Loucy (cell line): ENCODE results near the gene SLX4.

Experiments used
- H2AFZ ChIP-seq: fragments of 200-600 bp; sonication (generic); 2 replicates; pipeline ENCODE4 v1.6.0; 2016; ENCODE audit warnings: antibody characterized with exemption, mild to moderate bottlenecking, low read length, moderate library complexity
- H3F3A ChIP-seq: fragments of 200-600 bp; 2 replicates; pipeline ENCODE4 v1.6.0; 2016; ENCODE audit warnings: antibody characterized with exemption, low read depth, mild to moderate bottlenecking
- H3K27me3 ChIP-seq: fragments of 200-600 bp; sonication (generic); 2 replicates; pipeline ENCODE4 v1.6.1; 2014; ENCODE audit warnings: low read length, mild to moderate bottlenecking; ENCODE audit not compliant: insufficient read depth, poor library complexity, severe bottlenecking
- H3K36me3 ChIP-seq: fragments of 200-600 bp; sonication (generic); 2 replicates; pipeline ENCODE4 v1.6.1; 2016; ENCODE audit warnings: low read length; ENCODE audit not compliant: insufficient read depth
- H3K4me1 ChIP-seq: fragments of 200-600 bp; sonication (generic); 2 replicates; pipeline ENCODE4 v1.5.1; 2014; ENCODE audit warnings: low read length, mild to moderate bottlenecking; ENCODE audit not compliant: insufficient read depth, poor library complexity, severe bottlenecking
- H3K4me2 ChIP-seq: fragments of 200-600 bp; sonication (generic); 2 replicates; pipeline ENCODE4 v1.6.0; 2014; ENCODE audit warnings: antibody characterized with exemption, low read length, low read depth, mild to moderate bottlenecking; ENCODE audit not compliant: poor library complexity, severe bottlenecking
- H3K4me3 ChIP-seq: fragments of 200-600 bp; sonication (generic); 2 replicates; pipeline ENCODE4 v1.5.1; 2014; ENCODE audit warnings: low read length, mild to moderate bottlenecking, mixed read lengths; ENCODE audit not compliant: poor library complexity, severe bottlenecking
- H3K79me2 ChIP-seq: fragments of 200-600 bp; sonication (generic); 2 replicates; pipeline ENCODE4 v1.6.1; 2014; ENCODE audit warnings: low read length; ENCODE audit not compliant: insufficient read depth
- H3K9ac ChIP-seq: fragments of 200-600 bp; sonication (generic); 2 replicates; pipeline ENCODE4 v1.6.0; 2014; ENCODE audit warnings: mild to moderate bottlenecking, low read depth, low read length, moderate library complexity; ENCODE audit not compliant: poor library complexity, severe bottlenecking
- H3K9me2 ChIP-seq: fragments of 200-600 bp; sonication (generic); replicated peaks from 2 replicates; pipeline ENCODE4 v1.6.1; 2016; ENCODE audit warnings: low read depth, low read length, mixed read lengths
- H3K9me3 ChIP-seq: fragments of 200-600 bp; sonication (generic); 2 replicates; pipeline ENCODE4 v1.6.1; 2014; ENCODE audit warnings: mild to moderate bottlenecking, antibody characterized with exemption, low read length, low read depth; ENCODE audit not compliant: insufficient read depth
- H4K20me1 ChIP-seq: fragments of 200-600 bp; sonication (generic); 2 replicates; pipeline ENCODE4 v1.6.0; 2014; ENCODE audit warnings: antibody characterized with exemption, low read length, mild to moderate bottlenecking; ENCODE audit not compliant: insufficient read depth, poor library complexity, severe bottlenecking
- EZH2phosphoT487 ChIP-seq: fragments of 200-600 bp; IDR thresholded peaks from 2 replicates; pipeline ENCODE4 v1.6.1; 2018; ENCODE audit warnings: antibody characterized with exemption, mild to moderate bottlenecking, moderate library complexity, borderline replicate concordance
- TF ChIP-seq, protein P1 (sequence below): fragments of 200-600 bp; sonication (generic); conservative IDR thresholded peaks from 2 replicates; pipeline ENCODE4 v1.5.1; 2014; ENCODE audit warnings: mild to moderate bottlenecking, antibody characterized with exemption, low read length

The SLX4 gene

GRCh38 chr16:3594316-3595109, 16.9 kb downstream of the SLX4 start:
- Histone ChIP-seq H3K27me3 (no peaks in the 10 kb centered on the region), H3K36me3 (no peaks in the 10 kb centered on the region), H3K9me3 (no peaks in the 10 kb centered on the region), H3K4me1 (no peaks in the 10 kb centered on the region), H2AFZ (no peak overlapping the region), H3K9ac (no peak overlapping the region), H3K4me3 (no peak overlapping the region), H3K79me2 (no peaks in the 10 kb centered on the region), H3F3A (no peaks in the 10 kb centered on the region), H3K4me2 (no peak overlapping the region), H3K9me2 (no peaks in the 10 kb centered on the region), H4K20me1 (no peaks in the 10 kb centered on the region)
- TF ChIP-seq, protein P1, sequence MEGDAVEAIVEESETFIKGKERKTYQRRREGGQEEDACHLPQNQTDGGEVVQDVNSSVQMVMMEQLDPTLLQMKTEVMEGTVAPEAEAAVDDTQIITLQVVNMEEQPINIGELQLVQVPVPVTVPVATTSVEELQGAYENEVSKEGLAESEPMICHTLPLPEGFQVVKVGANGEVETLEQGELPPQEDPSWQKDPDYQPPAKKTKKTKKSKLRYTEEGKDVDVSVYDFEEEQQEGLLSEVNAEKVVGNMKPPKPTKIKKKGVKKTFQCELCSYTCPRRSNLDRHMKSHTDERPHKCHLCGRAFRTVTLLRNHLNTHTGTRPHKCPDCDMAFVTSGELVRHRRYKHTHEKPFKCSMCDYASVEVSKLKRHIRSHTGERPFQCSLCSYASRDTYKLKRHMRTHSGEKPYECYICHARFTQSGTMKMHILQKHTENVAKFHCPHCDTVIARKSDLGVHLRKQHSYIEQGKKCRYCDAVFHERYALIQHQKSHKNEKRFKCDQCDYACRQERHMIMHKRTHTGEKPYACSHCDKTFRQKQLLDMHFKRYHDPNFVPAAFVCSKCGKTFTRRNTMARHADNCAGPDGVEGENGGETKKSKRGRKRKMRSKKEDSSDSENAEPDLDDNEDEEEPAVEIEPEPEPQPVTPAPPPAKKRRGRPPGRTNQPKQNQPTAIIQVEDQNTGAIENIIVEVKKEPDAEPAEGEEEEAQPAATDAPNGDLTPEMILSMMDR: no peak
- TF ChIP-seq EZH2phosphoT487: no peak

DNA sequence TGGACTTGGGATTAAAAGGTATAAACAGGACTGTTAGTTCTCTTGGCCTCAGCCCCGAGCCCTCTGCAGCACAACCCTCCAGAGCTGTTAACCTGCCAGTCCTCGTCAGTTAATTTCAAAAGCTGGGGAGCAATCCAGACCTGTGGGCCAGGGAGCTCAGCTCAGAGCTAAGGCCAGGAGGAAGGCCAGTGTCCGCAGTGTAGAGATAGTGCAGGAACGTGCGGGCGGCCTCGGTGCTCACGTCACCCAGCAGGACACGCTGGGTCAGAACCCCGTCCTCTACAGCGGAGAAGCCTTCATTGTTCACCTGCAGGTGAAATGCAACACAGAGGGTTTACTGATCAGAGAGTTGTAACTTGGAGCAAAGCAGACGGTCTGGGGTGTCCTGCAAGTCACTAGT, 18.8 kb downstream of the SLX4 start:
- no peaks in the 10 kb centered on the region for H3K36me3 ChIP-seq
- no peak overlapping the region for H3K4me3 ChIP-seq
- H3K4me1 ChIP-seq: no peaks in the 10 kb centered on the region

DNA sequence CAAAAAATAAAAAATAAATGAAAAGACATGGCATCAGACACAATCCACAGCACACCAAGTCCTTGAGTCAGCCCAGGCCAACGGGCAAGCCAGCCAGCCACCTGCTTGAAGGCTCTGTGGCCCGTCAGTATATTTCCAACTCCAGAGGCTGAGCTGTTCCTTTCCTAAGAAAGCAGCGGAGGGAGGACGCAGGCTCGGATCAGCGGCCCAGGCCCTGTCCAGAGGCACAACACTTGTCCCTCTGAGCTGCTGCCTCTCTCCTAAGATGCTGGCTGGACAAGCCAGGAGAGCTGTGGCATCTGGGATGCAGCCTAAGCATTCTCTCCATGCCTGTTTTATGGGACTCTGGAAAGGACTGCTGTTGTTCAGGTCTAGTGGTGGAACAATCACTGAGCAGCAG, 19.4 kb downstream of the SLX4 start:
- Histone ChIP-seq H3K4me2 (no peak overlapping the region), H3K4me1 (no peaks in the 10 kb centered on the region), H3K9me3 (no peaks in the 10 kb centered on the region), H3K9me2 (no peaks in the 10 kb centered on the region), H3K27me3 (no peaks in the 10 kb centered on the region), H3K79me2 (no peaks in the 10 kb centered on the region), H4K20me1 (no peaks in the 10 kb centered on the region), H2AFZ (no peak overlapping the region), H3F3A (no peaks in the 10 kb centered on the region), H3K36me3 (no peaks in the 10 kb centered on the region), H3K9ac (no peak overlapping the region), H3K4me3 (no peak overlapping the region)
- TF ChIP-seq EZH2phosphoT487: no peak
- TF ChIP-seq, protein P1: no peak

More for the DNA sequence above, 18.8 kb downstream of the SLX4 start:
- no peaks in the 10 kb centered on the region for H3K79me2 ChIP-seq
- H3K9ac ChIP-seq: no peak overlapping the region
- no peaks in the 10 kb centered on the region for H4K20me1 ChIP-seq
- no peaks in the 10 kb centered on the region for H3K27me3 ChIP-seq
- TF ChIP-seq EZH2phosphoT487: no peak
- TF ChIP-seq, protein P1: no peak
- no peaks in the 10 kb centered on the region for H3K9me3 ChIP-seq
- H3F3A ChIP-seq: no peaks in the 10 kb centered on the region
- no peak overlapping the region for H2AFZ ChIP-seq
- H3K4me2 ChIP-seq: no peak overlapping the region
- no peaks in the 10 kb centered on the region for H3K9me2 ChIP-seq
